ENCODE measurements around the gene PRKCE. TPM values are rescaled to one million over a fixed set of nuclear protein-coding genes. Genes with fewer than 3 reads are reported as not detected.

PRKCE gene
- total and polyA plus RNA-seq, 2 donors (not counting 1 experiment from before 2014, with no cell fraction given) = 23.6 to 271 TPM

DNA sequence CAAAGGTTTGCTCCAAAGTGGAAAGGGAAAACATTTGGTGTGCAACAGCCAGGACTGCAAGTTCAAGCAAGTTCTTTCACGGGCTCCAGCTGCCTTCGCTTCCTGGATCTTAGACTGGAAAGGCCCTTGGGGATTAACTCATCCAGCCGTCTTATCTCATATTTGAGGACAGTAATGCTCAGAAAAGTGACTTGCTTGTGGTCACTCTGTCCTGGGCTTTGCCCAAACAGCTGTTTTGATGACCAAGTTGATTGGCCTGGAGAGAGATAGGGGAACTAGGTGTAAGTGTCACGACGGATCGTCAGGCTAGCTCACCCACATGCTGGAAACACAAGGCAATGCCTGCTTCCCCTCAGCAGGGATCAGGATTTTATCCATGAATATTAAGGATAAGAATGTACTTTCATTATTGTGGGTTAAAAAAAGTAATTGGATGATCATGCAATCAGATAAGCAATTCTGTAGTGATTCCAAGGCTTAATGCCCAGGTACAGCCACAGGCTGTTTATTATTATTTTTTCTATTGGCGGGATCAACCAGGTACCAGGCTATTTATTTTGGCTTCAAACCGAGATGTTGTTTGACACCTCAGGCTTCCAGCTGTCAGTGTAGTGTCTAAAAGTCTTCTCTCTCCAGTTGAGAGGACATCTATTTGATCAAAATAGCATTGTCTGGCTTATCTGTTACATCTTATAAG, 483.2 kb downstream of the PRKCE start:
- Histone ChIP-seq H3K36me3 (replicated peaks in 1 of 2; ENCODE audit: control extremely low read depth in 1 of 2, control insufficient read depth in 1 of 2, extremely low read depth in 1 of 2, insufficient read depth in 2 of 2, low read length in 1 of 2) (peaks cover 0 to 17% of the 10 kb centered on the region in 2 experiments), H2AFZ (ENCODE audit: insufficient read depth, low read depth, low read length, poor library complexity, severe bottlenecking) (no peak overlapping the region), H3K79me2 (ENCODE audit: control insufficient read depth, insufficient read depth, low read length) (no peaks in the 10 kb centered on the region), H3K27me3 (replicated peaks in 1 of 4; ENCODE audit: control extremely low read depth in 1 of 4, control insufficient read depth in 3 of 4, insufficient read depth in 4 of 4, low read length in 3 of 4) (no peaks in the 10 kb centered on the region), H4K20me1 (ENCODE audit: control insufficient read depth, insufficient read depth, low read length, poor library complexity, severe bottlenecking) (no peaks in the 10 kb centered on the region), H3K4me2 (replicated peaks; ENCODE audit: low read depth, low read length, poor library complexity, severe bottlenecking) (no peak overlapping the region), H3K4me1 (ENCODE audit: control insufficient read depth in 2 of 2, insufficient read depth in 2 of 2, low read length in 2 of 2) (no peaks in the 10 kb centered on the region), H3K27ac (ENCODE audit: low read length in 2 of 2) (no peak overlapping the region), H3K9me3 (ENCODE audit: control extremely low read depth in 1 of 3, control insufficient read depth in 2 of 3, insufficient read depth in 1 of 3, low read length in 2 of 3) (no peaks in the 10 kb centered on the region), H3K9ac (ENCODE audit: low read length) (no peak overlapping the region), H3K4me3 (ENCODE audit: control extremely low read depth in 1 of 5, extremely low read depth in 1 of 5, insufficient read depth in 1 of 5, low read depth in 2 of 5, low read length in 4 of 5) (no peak overlapping the region)
- Mint-ChIP-seq H3K4me1 (no peaks in the 10 kb centered on the region), H3K4me3 (no peak overlapping the region), H3K27ac (no peak overlapping the region), H3K9me3 (ENCODE audit: insufficient read depth) (no peaks in the 10 kb centered on the region), H3K27me3 (no peaks in the 10 kb centered on the region)
- WGBS (ENCODE audit: insufficient coverage) = 98% methylated on average over 8 of the region's 8 CpGs
- intact Hi-C loops (cut with micrococcal nuclease) = no loop called here
- DNase-seq (no peak), ATAC-seq (ENCODE audit: low read depth) (no peak)
- TF ChIP-seq EZH2 (IDR thresholded peaks at IDR 0.05; ENCODE audit: borderline replicate concordance, insufficient read depth, low read depth, low read length, poor library complexity, severe bottlenecking) = no peak
- ChIA-PET CTCF (no interaction called here), POLR2A (no interaction called here)

DNA sequence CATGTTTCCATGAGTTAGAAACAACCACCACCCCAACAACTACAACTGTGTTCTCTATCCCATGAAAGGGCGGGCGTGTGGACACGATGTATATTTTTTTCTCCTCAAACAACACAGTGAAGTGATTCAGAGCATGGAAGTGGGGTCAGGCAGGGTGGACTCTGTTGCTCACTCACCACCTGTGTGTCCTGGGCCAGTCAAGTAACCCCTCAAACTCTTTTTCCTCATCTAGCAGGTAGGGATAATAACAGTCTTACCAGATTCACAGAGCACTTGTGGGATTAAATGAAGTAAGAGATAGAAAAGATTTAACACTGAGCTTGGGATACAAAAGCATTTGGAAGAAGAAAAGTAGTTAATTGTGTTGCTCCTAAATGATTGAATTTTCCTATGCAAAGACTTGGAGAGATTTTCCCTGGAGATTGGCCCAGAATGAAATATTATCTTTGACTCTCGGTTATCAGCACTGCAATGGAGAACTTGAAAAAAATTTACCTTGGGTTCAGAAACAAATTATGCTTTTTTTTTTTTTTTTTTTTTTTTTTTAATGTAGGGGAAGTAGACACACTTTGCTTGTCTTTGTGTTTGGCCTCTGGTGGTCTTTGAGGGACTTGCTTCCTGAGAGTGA, 483.9 kb downstream of the PRKCE start:
- H3K4me2 ChIP-seq (replicated peaks; ENCODE audit: low read depth, low read length, poor library complexity, severe bottlenecking) = no peak overlapping the region
- no peak overlapping the region for H3K27ac ChIP-seq (ENCODE audit: low read length in 2 of 2)
- H3K4me3 ChIP-seq (ENCODE audit: control extremely low read depth in 1 of 5, extremely low read depth in 1 of 5, insufficient read depth in 1 of 5, low read depth in 2 of 5, low read length in 4 of 5) = no peak overlapping the region
- H3K4me1 ChIP-seq (ENCODE audit: control insufficient read depth in 2 of 2, insufficient read depth in 2 of 2, low read length in 2 of 2) = no peaks in the 10 kb centered on the region
- H3K9ac ChIP-seq (ENCODE audit: low read length) = no peak overlapping the region
- Mint-ChIP-seq H3K9me3 (ENCODE audit: insufficient read depth) (no peaks in the 10 kb centered on the region), H3K4me3 (no peak overlapping the region), H3K4me1 (no peaks in the 10 kb centered on the region), H3K27ac (no peak overlapping the region), H3K27me3 (no peaks in the 10 kb centered on the region)
- H3K27me3 ChIP-seq (replicated peaks in 1 of 4; ENCODE audit: control extremely low read depth in 1 of 4, control insufficient read depth in 3 of 4, insufficient read depth in 4 of 4, low read length in 3 of 4) = no peaks in the 10 kb centered on the region
- intact Hi-C loops (cut with micrococcal nuclease) = no loop called here
- H3K79me2 ChIP-seq (ENCODE audit: control insufficient read depth, insufficient read depth, low read length) = no peaks in the 10 kb centered on the region
- WGBS (ENCODE audit: insufficient coverage) = no CpG with 5 or more reads among the region's 4 CpGs
- CTCF ChIA-PET = interaction anchor here (1.1 kb wide), 1 partner anchor 72 kb away, joined by 3 read pairs; no protein-coding TSS in a partner anchor
- DNase-seq (no peak), ATAC-seq (ENCODE audit: low read depth) (no peak)
- peaks cover 0 to 15% of the 10 kb centered on the region in 2 experiments for H3K36me3 ChIP-seq (replicated peaks in 1 of 2; ENCODE audit: control extremely low read depth in 1 of 2, control insufficient read depth in 1 of 2, extremely low read depth in 1 of 2, insufficient read depth in 2 of 2, low read length in 1 of 2)
- TF ChIP-seq, protein P1, sequence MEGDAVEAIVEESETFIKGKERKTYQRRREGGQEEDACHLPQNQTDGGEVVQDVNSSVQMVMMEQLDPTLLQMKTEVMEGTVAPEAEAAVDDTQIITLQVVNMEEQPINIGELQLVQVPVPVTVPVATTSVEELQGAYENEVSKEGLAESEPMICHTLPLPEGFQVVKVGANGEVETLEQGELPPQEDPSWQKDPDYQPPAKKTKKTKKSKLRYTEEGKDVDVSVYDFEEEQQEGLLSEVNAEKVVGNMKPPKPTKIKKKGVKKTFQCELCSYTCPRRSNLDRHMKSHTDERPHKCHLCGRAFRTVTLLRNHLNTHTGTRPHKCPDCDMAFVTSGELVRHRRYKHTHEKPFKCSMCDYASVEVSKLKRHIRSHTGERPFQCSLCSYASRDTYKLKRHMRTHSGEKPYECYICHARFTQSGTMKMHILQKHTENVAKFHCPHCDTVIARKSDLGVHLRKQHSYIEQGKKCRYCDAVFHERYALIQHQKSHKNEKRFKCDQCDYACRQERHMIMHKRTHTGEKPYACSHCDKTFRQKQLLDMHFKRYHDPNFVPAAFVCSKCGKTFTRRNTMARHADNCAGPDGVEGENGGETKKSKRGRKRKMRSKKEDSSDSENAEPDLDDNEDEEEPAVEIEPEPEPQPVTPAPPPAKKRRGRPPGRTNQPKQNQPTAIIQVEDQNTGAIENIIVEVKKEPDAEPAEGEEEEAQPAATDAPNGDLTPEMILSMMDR (IDR thresholded peaks at IDR 0.05) = no peak
- TF ChIP-seq EZH2 (IDR thresholded peaks at IDR 0.05; ENCODE audit: borderline replicate concordance, insufficient read depth, low read depth, low read length, poor library complexity, severe bottlenecking) = no peak
- no peak overlapping the region for H2AFZ ChIP-seq (ENCODE audit: insufficient read depth, low read depth, low read length, poor library complexity, severe bottlenecking)
- no peaks in the 10 kb centered on the region for H3K9me3 ChIP-seq (ENCODE audit: control extremely low read depth in 1 of 3, control insufficient read depth in 2 of 3, insufficient read depth in 1 of 3, low read length in 2 of 3)
- no peaks in the 10 kb centered on the region for H4K20me1 ChIP-seq (ENCODE audit: control insufficient read depth, insufficient read depth, low read length, poor library complexity, severe bottlenecking)
- POLR2A ChIA-PET = no interaction called here
